GF-D8 (cell line): Measurements from ENCODE around the gene MRPL54.
A peak's percentile ranks its signal among the peaks of the same experiment; 100 is the strongest.

Source experiments
- DNase-seq: peaks from one replicate; lab custom pipeline; 2025; lab: John Stamatoyannopoulos, UW

The MRPL54 gene

GRCh38 chr19:3762501-3763459, at the start of gene MRPL54:
Gene MRPL54, plus strand, starts transcription at chr19:3762682. Its CDS starts 19 bp downstream, at chr19:3762701.
- peak; percentile 98 for DNase-seq

- no peak for DNase-seq
Measured at GRCh38 chr19:3716147-3716668, 46.3 kb upstream of the MRPL54 start.

- no peak for DNase-seq
Measured at GRCh38 chr19:3719868-3720267, 42.6 kb upstream of the MRPL54 start.

GRCh38 chr19:3720349-3720917, 42.0 kb upstream of the MRPL54 start:
- no peak for DNase-seq

- peak; percentile 15 for DNase-seq
Measured at GRCh38 chr19:3721131-3721886, 41.2 kb upstream of the MRPL54 start.

- no peak for DNase-seq
Measured at GRCh38 chr19:3721887-3722442, 40.5 kb upstream of the MRPL54 start.

GRCh38 chr19:3722443-3723109, 39.9 kb upstream of the MRPL54 start:
- no peak for DNase-seq

- no peak for DNase-seq
Measured at GRCh38 chr19:3723110-3723488, 39.4 kb upstream of the MRPL54 start.

GRCh38 chr19:3723883-3724282, 38.6 kb upstream of the MRPL54 start:
- DNase-seq: no peak

GRCh38 chr19:3725121-3725520, 37.4 kb upstream of the MRPL54 start:
- DNase-seq: no peak

- no peak for DNase-seq
Measured at GRCh38 chr19:3725640-3726310, 36.7 kb upstream of the MRPL54 start.

- DNase-seq: no peak
Measured at GRCh38 chr19:3730457-3730958, 32.0 kb upstream of the MRPL54 start.

- no peak for DNase-seq
Measured at GRCh38 chr19:3732108-3732507, 30.4 kb upstream of the MRPL54 start.

GRCh38 chr19:3733549-3734309, 28.8 kb upstream of the MRPL54 start:
- DNase-seq: no peak

- no peak for DNase-seq
Measured at GRCh38 chr19:3734310-3734600, 28.2 kb upstream of the MRPL54 start.

GRCh38 chr19:3736106-3736724, 26.3 kb upstream of the MRPL54 start:
- no peak for DNase-seq

- DNase-seq: no peak
Measured at GRCh38 chr19:3737487-3738205, 24.8 kb upstream of the MRPL54 start.

- no peak for DNase-seq
Measured at GRCh38 chr19:3738477-3739220, 23.8 kb upstream of the MRPL54 start.
